HG02642 (cell line): ENCODE measurements around the gene TSPEAR.

ENCODE experiments used
- ATAC-seq: cut with Tn5 transposase; IDR thresholded peaks from one replicate; pipeline ENCODE4 v1.9.1; 2021; ENCODE audit warnings: mild to moderate bottlenecking; ENCODE audit not compliant: unreplicated experiment, poor library complexity

TSPEAR gene

DNA sequence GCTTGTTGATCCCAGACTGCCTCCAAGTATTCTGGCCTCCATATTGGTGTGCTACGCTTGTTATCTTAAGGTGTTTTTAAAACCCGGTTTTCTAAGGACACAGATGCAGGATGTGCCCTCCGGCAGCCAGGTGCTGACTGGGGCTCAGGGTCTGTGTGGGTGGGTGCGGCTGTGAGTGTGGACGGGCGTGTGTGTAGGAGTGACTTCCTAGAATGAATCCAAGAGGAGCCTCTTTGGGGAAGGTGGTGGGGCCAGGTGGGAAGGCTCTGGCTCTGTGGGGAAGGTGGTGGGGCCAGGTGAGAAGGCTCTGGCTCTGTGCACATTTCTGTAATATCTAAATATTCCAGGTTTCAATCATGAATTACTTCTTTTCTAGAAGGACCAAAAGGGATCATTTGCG is 12.8 kb upstream of the TSPEAR start:
- ATAC-seq: no peak

GRCh38 chr21:44723177-44724131 is 12.1 kb upstream of the TSPEAR start:
- ATAC-seq: no peak

DNA sequence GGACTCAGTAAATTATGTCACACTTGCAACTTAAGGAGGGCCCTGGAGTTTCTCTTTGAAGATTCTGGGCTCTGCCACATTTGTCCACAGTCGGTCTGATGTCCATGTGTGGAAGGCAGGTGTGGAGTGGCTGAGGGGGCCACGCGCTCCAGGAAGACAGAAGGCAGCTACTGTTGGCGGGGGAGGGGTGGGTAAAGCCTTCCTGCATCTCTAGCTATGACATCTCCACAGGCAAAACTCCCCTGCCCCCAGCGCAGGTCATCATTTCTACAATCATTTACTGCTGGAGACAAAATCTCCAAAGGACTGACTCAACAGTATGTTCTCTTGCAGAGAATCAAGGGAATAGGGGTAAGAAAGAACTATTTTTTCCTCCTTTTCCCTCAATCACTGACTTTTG is 11.4 kb upstream of the TSPEAR start:
- no peak for ATAC-seq

DNA sequence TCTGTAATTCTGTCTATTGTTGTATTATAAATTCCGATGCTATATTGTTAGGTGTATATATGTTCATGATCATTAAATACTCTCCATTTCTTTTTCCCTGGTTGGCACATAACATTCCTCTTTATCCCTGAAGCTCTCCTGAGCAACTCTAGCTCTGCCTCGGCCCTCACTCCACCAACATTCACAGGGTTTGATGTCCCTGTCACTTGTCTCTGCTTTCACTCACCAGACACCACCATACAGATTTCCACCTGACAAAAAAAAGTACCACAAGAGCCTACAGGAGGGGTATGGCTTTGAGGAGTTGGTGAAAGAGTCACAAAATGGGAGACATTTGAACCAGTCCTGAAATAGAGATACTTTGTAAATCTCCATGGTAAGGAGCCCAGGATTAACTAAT is 8.8 kb upstream of the TSPEAR start:
- no peak for ATAC-seq

GRCh38 chr21:44718571-44718970 is 7.2 kb upstream of the TSPEAR start:
- ATAC-seq: no peak

- ATAC-seq: no peak
Measured at GRCh38 chr21:44718093-44718492, 6.7 kb upstream of the TSPEAR start.

DNA sequence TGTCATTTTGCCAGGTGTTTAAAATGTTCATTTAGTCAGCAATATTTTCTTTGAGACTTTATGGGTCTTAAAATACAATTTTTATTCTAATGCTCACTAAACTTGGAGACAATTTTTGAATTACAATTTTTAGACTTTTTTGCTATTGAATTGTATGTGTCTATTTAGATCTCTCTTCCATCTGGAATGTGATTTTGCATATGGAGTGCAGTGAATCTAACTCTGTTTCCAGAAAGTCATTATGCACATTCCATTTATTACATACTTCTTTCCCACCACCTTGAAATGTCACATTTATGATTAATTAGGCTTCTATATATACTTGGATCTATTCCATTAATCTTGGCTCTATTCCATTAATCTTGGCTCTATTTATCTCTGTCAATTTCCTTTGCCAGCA is 5.6 kb upstream of the TSPEAR start:
- no peak for ATAC-seq

- ATAC-seq: no peak
Measured at GRCh38 chr21:44714905-44715304, 3.5 kb upstream of the TSPEAR start.

DNA sequence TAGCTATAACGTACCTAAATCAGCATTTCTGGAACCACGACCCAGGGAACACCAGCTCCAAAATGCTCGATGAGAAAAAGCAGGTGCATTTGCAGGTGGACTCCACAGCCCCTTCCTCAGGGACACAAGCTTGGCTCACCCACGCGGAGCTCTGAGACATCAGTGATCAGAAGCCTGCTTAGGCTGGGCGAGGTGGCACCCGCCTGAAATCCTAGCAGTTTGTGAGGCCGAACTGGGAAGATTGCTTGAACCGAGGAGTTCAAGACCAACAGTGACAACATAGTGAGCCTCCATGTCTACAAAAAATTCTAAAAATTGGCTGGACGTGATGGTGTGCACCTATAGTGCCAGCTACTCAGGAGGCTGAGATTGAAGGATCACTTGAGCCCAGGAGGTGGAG is 2.5 kb upstream of the TSPEAR start:
- ATAC-seq: no peak

GRCh38 chr21:44713130-44713529 is 1.8 kb upstream of the TSPEAR start:
- no peak for ATAC-seq

DNA sequence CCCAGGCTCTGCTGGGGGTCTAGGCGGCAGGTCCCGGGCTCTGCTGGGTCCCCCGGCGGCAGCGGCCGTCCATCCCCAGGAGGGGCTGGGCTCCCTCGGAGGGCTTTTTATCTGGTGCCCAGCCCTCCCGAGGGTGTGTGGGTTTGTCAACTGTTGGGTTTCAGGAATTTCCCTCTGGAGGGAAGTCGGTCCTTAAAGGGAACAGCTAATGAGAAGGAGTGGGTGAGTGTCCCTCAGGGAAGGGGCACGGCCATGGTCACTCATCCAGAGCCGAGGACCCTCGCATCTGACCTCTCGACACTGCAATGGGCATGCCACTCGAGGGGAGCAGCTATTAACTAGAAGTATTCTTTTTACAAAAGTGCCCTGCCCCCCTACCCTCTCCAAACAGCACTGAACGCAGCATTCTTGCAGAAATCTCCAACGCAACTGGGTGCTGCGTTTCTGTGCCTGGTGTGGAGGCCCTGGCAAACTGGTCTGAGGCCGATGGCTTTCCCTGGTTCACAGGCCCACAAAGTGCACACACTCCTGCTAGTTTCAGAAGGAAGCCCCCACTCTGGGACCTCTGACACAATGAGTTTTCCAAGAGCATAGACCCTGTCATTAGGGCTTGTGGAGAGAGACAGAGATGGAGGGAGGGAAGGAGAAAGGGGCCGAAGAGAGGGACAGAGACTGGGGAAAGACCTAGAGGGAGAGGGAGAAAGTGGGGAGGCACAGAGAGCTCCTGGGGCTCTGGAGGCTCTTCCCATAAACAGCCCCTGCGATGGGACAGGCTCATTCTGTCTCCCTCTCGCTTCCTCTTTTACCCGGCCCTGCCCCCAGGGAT is 1.0 kb upstream of the TSPEAR start:
- ATAC-seq: no peak

- no peak for ATAC-seq
Measured at GRCh38 chr21:44710756-44711326, 531 bp downstream of the TSPEAR start.

DNA sequence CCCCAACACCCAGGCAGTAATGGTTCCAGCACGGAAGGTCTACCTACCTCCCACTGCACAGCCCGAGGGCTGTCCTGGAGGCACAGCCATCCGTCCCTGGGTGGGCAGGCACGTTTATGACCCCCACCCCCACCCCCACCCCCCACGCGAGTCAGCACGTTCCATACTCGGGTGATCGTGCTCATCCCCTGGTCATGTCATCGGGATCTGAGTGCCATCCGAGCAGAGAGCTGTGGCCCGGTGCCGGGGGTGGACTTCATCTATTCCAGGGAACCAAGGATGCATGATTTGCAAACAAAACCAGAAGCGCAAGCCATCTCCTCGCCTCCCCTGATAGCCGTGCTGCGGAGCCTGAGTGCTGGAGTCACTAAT is 1.1 kb downstream of the TSPEAR start:
- no peak for ATAC-seq

DNA sequence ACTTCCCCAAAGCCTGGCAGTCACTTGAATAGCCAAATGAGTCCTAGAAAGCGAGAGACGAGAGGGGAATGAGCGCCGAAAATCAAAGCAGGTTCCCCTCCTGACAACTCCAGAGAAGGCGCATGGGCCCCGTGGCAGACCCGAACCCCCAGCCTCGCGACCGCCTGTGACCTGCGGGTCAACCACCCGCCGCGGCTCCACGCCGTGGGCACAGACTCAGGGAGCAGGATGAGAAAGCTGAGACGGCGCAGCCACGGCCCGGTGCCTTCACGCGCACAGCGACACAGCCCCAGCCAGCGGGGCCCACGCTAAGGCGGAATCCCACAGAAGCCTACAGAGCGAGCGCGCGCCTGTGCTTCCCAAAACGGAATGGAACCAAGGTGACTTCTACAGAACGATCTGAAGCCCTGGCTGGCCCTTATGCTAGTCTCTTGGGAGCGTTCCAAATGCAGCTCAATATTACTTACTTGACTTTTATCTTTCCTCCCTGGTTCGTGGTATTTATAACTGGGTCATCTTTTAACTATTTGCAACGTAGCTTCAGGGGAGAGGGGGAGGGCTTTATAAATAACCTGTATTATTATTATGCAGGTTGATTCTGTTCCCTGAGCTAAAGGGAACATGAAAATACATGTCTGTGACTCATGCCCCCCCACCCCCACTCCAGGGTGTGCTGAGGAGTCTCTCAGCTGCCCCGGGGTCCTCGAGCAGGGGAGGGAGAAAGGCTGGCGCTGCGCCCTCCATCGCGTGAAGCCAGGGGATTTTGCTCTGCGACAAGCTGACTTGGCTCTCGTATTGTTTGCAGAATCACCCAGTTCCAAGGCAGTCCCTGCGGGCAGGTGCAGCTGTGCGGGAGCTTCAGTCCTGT is 1.7 kb downstream of the TSPEAR start:
- no peak for ATAC-seq

GRCh38 chr21:44708866-44709425 is 2.4 kb downstream of the TSPEAR start:
- ATAC-seq: no peak

GRCh38 chr21:44708213-44708865 is 3.0 kb downstream of the TSPEAR start:
- ATAC-seq: no peak

DNA sequence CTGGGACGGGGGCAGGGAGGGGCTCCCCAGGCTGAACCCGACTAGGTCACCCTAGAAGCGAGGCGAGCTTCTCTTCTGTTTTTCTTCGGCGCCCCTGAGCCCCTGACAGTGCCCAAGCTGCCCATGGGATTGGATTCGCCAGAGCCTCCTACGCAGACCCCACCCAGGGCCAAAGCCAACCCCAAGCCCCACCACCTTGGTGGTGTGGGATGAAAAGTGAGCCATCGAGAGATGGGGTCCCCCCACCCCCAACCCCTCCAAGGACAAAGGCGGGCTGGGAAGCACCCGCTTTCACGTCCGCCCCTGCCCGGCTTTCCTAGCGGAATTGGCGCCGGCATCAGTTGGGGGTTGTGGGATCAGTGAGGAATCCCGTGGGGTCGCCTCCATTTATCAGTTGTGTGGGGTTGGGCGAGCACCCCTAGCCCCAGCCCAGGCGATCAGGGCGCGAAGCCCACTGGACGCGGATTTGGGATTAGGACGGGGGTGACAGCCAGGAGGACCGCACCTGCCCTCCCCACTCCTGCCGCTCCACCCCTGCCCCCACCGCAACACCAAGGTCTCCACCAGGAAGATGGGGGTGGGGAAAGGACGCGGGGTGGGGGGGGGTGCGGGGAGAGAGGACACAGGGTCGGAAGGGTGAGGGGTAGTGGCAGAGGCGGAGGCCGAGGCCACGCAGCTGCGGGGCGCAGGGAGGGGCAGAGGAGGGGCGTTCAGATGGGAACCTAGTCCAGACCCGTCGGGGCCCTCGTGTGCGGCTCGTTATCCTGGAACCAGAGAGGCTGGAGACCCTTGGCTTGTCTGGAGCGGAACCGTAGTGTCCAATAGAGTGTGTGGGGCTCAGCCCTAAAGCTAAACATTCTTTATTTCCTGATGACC is 4.4 kb downstream of the TSPEAR start:
- no peak for ATAC-seq

- ATAC-seq: no peak
Measured at GRCh38 chr21:44706026-44706705, 5.2 kb downstream of the TSPEAR start.
